Lower leg skin (tissue), 3 donors: ENCODE measurements around the gene ZNF436.

Experiments used
- POLR2A ChIP-seq, 2 donors: fragments of 450-650 bp; IDR thresholded peaks; one replicate each; pipeline ENCODE4 v1.6.1; 2016 to 2017; ENCODE audit warnings: antibody characterized with exemption in 2 of 2, mild to moderate bottlenecking in 1 of 2, moderate library complexity in 1 of 2
- TF ChIP-seq, protein P1 (sequence below), 3 donors: fragments of 450-650 bp; IDR thresholded peaks; one replicate each; pipeline ENCODE4 v1.5.1; 2016; ENCODE audit warnings: antibody characterized with exemption in 3 of 3, mild to moderate bottlenecking in 3 of 3, moderate library complexity in 2 of 3

DNA sequence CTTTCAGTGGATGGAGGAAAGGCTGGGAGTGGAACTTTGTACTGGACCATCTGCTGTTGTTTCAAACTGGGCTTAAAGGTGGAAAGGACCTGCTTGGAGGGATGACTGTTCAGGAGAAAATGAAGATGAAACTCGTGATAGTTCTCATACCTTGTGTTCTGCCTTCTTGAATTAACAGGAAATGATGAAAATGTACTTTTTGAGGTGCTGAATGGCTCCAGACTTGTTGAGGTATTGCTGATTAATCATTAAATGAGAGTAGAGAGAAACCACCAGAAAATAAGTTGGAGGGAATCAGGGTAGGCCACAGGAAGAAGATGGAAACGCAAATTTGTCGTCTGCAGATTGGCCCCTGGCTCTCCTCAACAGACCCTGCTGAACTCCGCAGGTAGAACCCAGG is 26.2 kb upstream of the ZNF436 start:
- TF ChIP-seq, protein P1, sequence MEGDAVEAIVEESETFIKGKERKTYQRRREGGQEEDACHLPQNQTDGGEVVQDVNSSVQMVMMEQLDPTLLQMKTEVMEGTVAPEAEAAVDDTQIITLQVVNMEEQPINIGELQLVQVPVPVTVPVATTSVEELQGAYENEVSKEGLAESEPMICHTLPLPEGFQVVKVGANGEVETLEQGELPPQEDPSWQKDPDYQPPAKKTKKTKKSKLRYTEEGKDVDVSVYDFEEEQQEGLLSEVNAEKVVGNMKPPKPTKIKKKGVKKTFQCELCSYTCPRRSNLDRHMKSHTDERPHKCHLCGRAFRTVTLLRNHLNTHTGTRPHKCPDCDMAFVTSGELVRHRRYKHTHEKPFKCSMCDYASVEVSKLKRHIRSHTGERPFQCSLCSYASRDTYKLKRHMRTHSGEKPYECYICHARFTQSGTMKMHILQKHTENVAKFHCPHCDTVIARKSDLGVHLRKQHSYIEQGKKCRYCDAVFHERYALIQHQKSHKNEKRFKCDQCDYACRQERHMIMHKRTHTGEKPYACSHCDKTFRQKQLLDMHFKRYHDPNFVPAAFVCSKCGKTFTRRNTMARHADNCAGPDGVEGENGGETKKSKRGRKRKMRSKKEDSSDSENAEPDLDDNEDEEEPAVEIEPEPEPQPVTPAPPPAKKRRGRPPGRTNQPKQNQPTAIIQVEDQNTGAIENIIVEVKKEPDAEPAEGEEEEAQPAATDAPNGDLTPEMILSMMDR (IDR thresholded peaks at IDR 0.05) = no peak
- TF ChIP-seq POLR2A (IDR thresholded peaks at IDR 0.05) = no peak
